Ramos (cell line): ENCODE results near the gene AOX1.
"Not testable (repeated sequence)": the region's sequence is repeated elsewhere in the genome, so short reads cannot be mapped to it uniquely, and the experiment has no call there.

Experiments used
- in situ Hi-C: fragments of 300-500 bp; cut with MboI; formaldehyde crosslinking; loops from one replicate; pipeline ENCODE4 v1.14.3; 2022; ENCODE audit warnings: low sequenced_read_pairs; ENCODE audit not compliant: unreplicated experiment

The AOX1 gene

GRCh38 chr2:200662727-200663126 lies 76.9 kb downstream of the AOX1 start:
- in situ Hi-C loops, result no loop called here

DNA sequence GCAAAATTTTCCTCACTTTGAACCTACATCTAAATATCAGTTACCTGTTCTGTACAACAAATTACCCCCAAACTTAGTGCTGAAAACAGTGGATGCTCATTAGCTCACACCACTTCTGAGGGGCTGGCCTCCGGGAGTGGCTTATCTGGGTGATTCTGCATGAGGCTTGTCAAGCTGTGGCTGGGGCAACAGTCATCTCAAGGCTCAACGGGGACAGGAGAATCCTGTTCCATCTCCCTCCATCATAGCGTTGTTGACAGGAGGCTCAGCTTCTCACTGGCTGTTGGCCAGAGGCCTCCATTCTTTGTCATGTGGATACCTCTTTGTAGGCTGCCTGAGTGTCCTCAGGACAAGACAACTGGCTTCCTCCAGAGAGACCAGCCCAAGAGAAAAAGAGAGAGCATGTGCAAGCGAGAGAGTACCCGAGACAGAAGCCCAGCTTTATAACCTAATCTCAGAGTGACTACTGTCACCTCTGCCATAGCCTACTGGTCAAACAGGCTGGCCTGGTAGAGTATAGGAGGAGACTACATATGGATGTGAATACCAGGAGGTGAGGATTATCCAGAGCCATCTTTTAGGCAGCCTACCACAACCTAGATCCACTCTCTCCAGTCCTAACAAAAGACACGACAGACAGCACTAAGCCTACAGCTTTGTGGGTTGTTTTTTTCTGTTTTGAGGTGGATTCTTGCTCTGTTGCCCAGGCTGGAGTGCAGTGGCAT lies 79.1 kb downstream of the AOX1 start:
- in situ Hi-C loops, result no loop called here

DNA sequence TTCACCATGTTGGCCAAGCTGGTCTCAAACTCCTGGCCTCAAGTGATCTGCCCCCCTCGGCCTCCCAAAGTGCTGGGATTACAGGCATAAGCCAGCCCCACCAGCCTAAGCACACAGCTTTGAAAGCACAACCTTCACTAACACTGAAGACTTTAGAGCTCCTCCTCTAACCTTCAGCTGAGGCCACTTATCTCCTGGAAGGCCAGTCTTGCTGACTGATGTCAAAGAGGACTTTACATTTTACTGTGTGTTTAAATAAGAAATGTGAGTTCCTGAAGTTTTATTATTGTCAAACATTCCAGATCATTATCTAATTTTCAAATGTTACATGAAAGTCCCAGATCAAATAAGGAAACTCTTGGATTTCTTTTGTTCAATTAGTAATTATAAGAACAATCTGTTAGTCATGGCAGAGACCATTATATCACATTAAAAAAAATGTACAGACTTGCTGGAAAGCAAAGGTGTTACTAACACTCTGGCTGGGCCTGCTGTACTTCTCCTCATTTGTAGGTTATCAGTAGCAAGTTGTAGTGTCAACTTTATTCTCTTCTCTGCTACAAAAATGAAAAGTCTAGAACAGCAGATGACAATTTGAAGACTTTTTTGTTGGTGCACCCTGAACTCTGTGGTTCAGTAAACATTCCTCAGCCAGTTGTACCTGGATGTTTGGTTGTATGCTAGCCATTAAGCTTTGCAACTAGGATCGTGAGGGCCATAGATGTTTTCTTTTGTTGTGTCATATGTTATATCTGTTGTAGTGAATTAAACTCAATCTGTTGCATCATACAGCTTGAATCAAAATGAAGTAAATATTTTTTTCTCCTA lies 80.0 kb downstream of the AOX1 start:
- in situ Hi-C loops, result no loop called here

DNA sequence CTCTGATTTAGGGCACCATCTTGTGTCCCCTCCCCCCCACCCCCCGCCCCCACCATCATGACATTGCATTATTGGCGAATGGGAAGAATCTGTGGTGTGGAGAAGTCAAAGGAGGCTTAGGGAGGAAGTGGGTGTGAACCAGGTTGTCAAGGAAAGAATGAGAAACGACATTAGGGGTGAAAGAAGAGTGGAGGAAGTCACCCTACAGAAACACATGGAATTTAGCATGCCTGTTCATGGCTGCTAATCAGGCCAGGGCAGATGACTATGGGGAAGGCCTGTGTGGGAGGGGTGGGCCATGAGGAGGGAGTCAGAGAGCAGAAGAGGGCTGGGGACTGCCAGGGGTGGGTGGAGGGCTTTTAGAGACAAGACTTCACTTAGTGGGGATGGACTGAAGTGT lies 81.6 kb downstream of the AOX1 start:
- in situ Hi-C loops, result no loop called here

DNA sequence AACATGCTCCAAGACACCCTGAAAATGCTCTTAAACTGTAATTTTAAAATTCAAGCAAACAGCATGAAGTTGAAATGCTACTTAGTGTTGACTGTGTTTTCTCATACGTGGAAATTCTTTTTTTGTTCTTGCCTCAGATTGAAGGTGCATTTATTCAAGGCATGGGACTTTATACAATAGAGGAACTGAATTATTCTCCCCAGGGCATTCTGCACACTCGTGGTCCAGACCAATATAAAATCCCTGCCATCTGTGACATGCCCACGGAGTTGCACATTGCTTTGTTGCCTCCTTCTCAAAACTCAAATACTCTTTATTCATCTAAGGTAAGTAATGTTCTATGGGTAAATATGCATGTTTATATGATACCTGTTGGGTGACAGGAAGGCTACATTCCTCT lies 82.7 kb downstream of the AOX1 start:
- in situ Hi-C loops, result no loop called here

- in situ Hi-C loops, result no loop called here
Observed at GRCh38 chr2:200669308-200669707, 83.5 kb downstream of the AOX1 start.

GRCh38 chr2:200670313-200670712 lies 84.5 kb downstream of the AOX1 start:
- in situ Hi-C loops, result no loop called here

DNA sequence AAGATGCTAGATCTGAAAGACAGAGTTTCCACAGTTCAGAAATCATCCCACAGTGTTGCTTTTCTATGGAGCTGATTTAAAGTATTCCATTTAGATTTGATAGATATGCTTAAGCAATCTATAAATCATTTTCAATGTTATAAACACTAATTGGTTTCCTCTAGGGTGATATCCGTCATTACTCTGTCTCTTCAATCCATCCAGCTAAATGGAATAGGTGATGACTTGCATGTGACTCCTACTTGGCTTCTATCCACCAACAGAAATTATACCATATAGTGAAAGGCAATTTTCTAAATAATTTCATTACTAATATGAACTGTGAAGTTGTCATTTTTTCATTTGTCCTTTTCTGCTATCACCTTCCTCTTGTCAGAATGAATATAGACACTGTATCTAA lies 84.9 kb downstream of the AOX1 start:
- in situ Hi-C loops, result no loop called here

DNA sequence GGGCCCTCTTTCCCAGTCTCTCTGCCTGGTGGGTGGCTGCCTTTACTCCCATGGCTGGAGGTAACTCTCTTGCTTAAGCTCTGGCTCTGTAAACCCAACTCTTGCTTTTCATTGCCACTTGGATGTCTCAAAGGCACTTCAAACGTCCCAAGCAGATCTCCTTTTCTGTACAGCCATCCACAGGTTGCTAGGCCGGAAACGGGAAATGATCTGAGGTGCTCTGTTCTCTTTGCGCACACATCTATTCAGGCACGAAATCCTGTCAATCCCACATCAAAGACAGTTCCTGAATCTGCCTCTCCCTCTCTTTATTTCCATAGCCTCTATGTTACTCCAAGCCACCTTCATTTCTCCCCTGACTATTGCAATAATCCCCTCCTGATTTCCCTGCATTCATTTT lies 87.4 kb downstream of the AOX1 start:
- in situ Hi-C loops, result no loop called here

DNA sequence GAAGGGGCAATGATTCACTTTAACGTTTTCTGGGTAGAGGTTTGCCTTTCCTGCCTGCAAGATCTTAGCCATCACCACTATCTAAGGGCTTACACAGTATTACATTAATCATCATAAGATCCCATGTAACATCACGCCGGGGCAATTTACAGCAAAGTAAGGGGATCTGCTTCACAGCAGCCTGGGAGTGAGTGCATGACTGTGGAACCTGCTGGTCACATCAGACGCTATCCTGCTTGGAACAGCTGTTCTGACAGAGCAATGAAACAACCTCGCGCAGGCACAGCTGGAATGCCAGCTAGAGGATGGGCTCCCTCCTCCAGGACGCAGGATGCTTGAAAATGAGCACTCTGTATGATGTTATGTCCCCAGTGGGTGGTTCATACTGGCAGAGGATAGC lies 89.0 kb downstream of the AOX1 start:
- in situ Hi-C loops, result no loop called here

DNA sequence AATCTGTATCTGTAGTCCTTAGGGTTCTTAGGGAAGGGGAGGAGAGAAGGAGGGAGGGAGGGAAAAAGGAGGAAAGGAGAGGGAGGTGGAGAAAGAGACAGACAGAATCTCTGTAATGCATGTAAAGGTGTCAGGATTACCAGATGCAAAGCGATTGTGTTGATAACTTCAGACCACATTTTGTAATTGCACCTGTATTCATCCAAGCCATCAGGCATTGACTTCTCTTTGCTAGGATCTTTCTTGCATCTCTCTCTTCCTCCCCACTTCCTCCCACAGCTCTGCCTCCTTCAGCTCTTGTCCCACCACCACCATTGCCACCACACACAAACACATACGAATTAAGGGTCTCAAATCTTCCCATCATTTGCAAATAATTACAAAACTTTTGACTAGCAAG lies 91.4 kb downstream of the AOX1 start:
- in situ Hi-C loops, result no loop called here

DNA sequence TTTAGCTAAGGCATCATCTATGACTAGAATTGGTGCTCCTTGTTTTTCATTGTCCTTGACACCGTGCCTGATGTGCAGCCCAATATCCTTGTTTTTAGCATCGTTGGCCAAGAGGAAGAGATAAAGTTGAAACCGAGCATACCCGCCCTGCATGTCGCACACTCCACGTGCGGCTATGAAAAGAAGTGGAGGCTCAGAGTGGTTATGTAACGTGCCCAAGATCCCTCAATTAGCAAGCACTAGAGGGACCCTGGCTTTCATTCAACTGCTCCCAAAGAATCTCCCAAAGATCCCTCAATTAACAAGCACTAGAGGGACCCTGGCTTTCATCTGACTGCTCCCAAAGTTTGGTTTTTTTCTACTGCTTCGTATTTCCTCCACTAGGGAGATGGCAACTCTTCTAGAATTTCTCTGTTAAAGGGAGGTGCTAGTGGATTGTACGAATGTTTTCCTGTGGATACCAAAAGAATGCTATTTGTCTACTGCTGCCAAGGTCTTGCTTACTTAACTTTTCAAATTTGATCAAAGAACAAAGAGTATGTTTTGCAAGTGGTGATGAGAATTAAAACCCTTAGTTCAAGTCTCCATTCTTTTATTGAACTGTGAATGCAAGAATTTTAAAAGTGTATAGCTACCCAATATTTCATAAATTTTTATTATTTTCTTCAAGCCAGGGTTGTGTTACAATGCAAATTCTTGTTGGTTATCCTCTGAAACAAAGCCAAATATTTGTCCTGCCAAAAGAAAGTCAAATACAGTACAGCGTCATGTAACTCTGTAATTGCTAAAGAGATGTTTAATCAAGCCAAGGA lies 92.1 kb downstream of the AOX1 start:
- in situ Hi-C loops, result no loop called here

GRCh38 chr2:200679127-200679526 lies 93.3 kb downstream of the AOX1 start:
- in situ Hi-C loops, result no loop called here

DNA sequence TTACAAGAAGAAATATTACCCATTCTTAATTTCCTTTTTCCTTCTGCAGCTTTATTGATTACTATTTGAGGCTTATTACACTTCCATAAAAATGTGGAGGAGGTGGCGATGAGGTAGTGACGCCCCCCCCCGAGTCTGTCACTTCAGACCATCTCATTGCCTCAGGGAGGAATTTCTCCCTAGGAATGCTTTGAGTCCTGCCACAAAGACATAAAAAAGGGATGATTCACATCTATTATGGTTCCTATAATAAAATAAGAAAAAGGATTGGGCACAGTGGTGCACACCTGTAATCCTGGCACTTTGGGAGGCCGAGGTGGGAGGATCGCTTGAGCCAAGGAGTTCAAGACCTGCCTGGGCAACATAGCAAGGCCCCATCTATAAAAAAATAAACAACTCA lies 93.7 kb downstream of the AOX1 start:
- in situ Hi-C loops, result no loop called here

DNA sequence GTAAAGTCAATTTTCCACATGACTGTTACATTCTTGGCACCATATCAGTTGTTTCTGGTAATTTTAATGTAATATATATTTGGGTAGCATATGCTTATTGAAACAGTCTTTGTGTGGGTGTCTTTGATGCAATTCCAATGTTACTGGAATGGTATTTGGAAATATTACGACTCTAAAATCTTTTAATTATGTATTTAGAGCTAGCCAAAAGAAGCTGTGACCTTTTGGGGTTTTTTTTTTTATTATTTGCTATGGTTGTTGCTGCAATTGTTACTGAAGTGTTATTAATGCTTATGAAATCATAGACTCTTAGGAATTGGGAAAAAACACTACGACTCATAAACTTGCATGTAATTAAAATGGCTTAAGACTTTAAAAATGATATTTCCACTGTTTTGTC lies 95.9 kb downstream of the AOX1 start:
- in situ Hi-C loops, result no loop called here

DNA sequence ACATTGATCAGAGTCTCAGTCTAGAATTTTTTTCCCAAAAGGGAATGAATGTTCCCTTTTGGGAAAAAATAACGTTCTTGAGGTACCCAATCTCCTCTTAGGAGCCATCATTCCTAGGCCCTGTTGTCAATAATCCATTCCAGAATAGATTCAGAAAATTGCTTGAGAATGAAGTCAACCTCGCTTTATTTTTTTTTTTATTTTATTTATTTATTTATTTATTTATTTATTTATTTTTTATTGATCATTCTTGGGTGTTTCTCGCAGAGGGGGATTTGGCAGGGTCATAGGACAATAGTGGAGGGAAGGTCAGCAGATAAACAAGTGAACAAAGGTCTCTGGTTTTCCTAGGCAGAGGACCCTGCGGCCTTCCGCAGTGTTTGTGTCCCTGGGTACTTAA lies 96.6 kb downstream of the AOX1 start:
- in situ Hi-C loops, result not testable (repeated sequence)

GRCh38 chr2:200687922-200688920 lies 102.4 kb downstream of the AOX1 start:
- in situ Hi-C loops, result no loop called here

GRCh38 chr2:200689115-200689514 lies 103.3 kb downstream of the AOX1 start:
- in situ Hi-C loops, result no loop called here

- in situ Hi-C loops, result no loop called here
Observed at GRCh38 chr2:200693836-200694470, 108.1 kb downstream of the AOX1 start.
